Keratinocyte (primary cell): Measurements from ENCODE around the gene LRRIQ3. TPM values are rescaled to one million over a fixed set of nuclear protein-coding genes. Genes with fewer than 3 reads are reported as not detected.

Experiments
- DNase-seq: peaks from one replicate; pipeline ENCODE4 v3.0.0-alpha.2; 2011; ENCODE audit warnings: low read depth, missing footprints, low spot score
- FAIRE-seq: peaks from 2 replicates; lab custom pipeline; 2011; peaks lifted over from hg19 to GRCh38; lab: Jason Lieb, UNC
- H2AFZ ChIP-seq: 2 replicates; pipeline ENCODE4 v1.6.0; 2012; ENCODE audit warnings: low read length, control low read depth, inconsistent platforms; ENCODE audit not compliant: control insufficient read depth
- H3K27ac ChIP-seq: 2 replicates; pipeline ENCODE4 v1.5.1; 2011; ENCODE audit warnings: low read length; ENCODE audit not compliant: control insufficient read depth, insufficient read depth
- H3K27me3 ChIP-seq: 3 replicates; pipeline ENCODE4 v1.6.0; 2011; ENCODE audit warnings: low read length; ENCODE audit not compliant: control insufficient read depth, insufficient read depth; ENCODE audit errors: extremely low read depth
- H3K36me3 ChIP-seq, 2 experiments: 2 replicates in 1 of 2; 3 replicates in 1 of 2; pipeline ENCODE4 v1.5.1; 2011; ENCODE audit warnings: low read length in 2 of 2, mild to moderate bottlenecking in 1 of 2; ENCODE audit not compliant: control insufficient read depth in 2 of 2, insufficient read depth in 2 of 2; ENCODE audit errors: extremely low read depth in 1 of 2
- H3K4me1 ChIP-seq: 3 replicates; pipeline ENCODE4 v1.5.1; 2011; ENCODE audit warnings: low read length; ENCODE audit not compliant: control insufficient read depth, insufficient read depth; ENCODE audit errors: extremely low read depth
- H3K4me2 ChIP-seq: 3 replicates; pipeline ENCODE4 v1.6.0; 2011; ENCODE audit warnings: low read depth, low read length; ENCODE audit not compliant: control insufficient read depth, insufficient read depth; ENCODE audit errors: extremely low read depth
- H3K4me3 ChIP-seq, 3 experiments: fragments of 200-600 bp in 1 of 3; sonication (generic) in 1 of 3; 2 replicates in 2 of 3; 3 replicates in 1 of 3; pipeline ENCODE4 v1.5.1; 2011 to 2016; ENCODE audit warnings: low read length in 3 of 3, mild to moderate bottlenecking in 3 of 3, control low read depth in 2 of 3, inconsistent platforms in 1 of 3, low read depth in 1 of 3, mixed read lengths in 1 of 3, mixed run types in 1 of 3, moderate library complexity in 1 of 3; ENCODE audit not compliant: control insufficient read depth in 2 of 3, insufficient read depth in 2 of 3; ENCODE audit errors: extremely low read depth in 1 of 3
- H3K79me2 ChIP-seq: 2 replicates; pipeline ENCODE4 v1.6.0; 2012; ENCODE audit warnings: low read length; ENCODE audit not compliant: control insufficient read depth, insufficient read depth
- H3K9ac ChIP-seq: 3 replicates; pipeline ENCODE4 v1.6.0; 2011; ENCODE audit warnings: low read length; ENCODE audit not compliant: control insufficient read depth, insufficient read depth; ENCODE audit errors: extremely low read depth
- H3K9me1 ChIP-seq: 3 replicates; pipeline ENCODE4 v1.6.0; 2011; ENCODE audit warnings: low read length; ENCODE audit not compliant: control insufficient read depth, insufficient read depth; ENCODE audit errors: extremely low read depth
- H3K9me3 ChIP-seq: 2 replicates; pipeline ENCODE4 v1.5.1; 2012; ENCODE audit warnings: low read depth, low read length; ENCODE audit not compliant: control insufficient read depth
- H4K20me1 ChIP-seq: 3 replicates; pipeline ENCODE4 v1.6.0; 2011; ENCODE audit warnings: low read length; ENCODE audit not compliant: control insufficient read depth, insufficient read depth; ENCODE audit errors: extremely low read depth
- CTCF ChIP-seq, 3 experiments: IDR thresholded peaks in 1 of 3; conservative IDR thresholded peaks in 1 of 3; optimal IDR thresholded peaks in 1 of 3; 2 replicates in 2 of 3; 3 replicates in 1 of 3; pipeline versions ENCODE3 to v1.5.1; 2011; ENCODE audit warnings: low read length in 3 of 3, mild to moderate bottlenecking in 3 of 3, moderate library complexity in 2 of 3, control low read depth in 1 of 3, inconsistent platforms in 1 of 3; ENCODE audit not compliant: insufficient read depth in 2 of 3; ENCODE audit errors: extremely low read depth in 1 of 3
- EZH2 ChIP-seq: IDR thresholded peaks from one replicate; pipeline ENCODE4 v1.6.1; 2012; ENCODE audit warnings: inconsistent platforms, mild to moderate bottlenecking, low read length, moderate library complexity
- dilution Hi-C: fragments of 300-500 bp; cut with MboI; formaldehyde crosslinking; loops from one replicate; pipeline ENCODE4 v1.7.0; 2020; ENCODE audit warnings: low sequenced_read_pairs; ENCODE audit not compliant: extremely low pct_ligation_motif_present
- polyA plus RNA-seq, 5 experiments: library from polyadenylated mRNA; depleted of rRNA in 3 of 5; stranded (reverse) in 3 of 5; stranded (forward) in 1 of 5; unstranded in 1 of 5; fragments of >200 nt; gene quantifications; 1 replicate in 1 of 5; 2 replicates in 3 of 5; 3 replicates in 1 of 5; pipeline versions ENCODE4 v1.2.1 to v1.2.3, GENCODE V29; 2011 to 2012; ENCODE audit warnings: missing spikeins in 2 of 5, low read depth in 1 of 5, low replicate concordance in 1 of 5

The LRRIQ3 gene
- polyA plus RNA-seq, 1 donor (not counting 4 experiments of a cell fraction or from before 2014, with no cell fraction given): 1.8 TPM

DNA sequence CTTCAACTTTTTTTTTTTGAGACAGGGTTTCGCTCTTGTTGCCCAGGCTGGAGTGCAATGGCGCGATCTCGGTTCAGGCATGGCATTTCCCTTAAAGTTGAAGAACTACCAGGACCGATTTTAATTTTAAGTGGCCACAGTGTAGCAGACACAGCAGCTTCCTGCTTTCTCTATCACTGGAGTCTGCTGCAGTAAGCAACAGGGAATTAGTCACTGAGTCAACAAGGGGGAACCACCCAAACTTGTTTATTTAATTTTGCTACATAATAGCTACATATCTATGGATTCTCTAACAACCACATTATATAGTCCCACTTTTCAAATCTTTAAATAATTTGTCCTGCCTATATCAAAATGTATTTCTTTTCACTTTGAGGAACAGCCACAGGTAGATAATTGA lies 24.7 kb upstream of the LRRIQ3 start:
- no peaks in the 10 kb centered on the region for H3K4me1 ChIP-seq
- no peak for FAIRE-seq
- H3K27me3 ChIP-seq: no peaks in the 10 kb centered on the region
- H3K9me3 ChIP-seq: no peaks in the 10 kb centered on the region
- H2AFZ ChIP-seq: no peak overlapping the region
- no peaks in the 10 kb centered on the region for H4K20me1 ChIP-seq
- no peak for DNase-seq
- no peaks in the 10 kb centered on the region for H3K9me1 ChIP-seq
- H3K4me3 ChIP-seq: no peak overlapping the region
- no peak overlapping the region for H3K9ac ChIP-seq
- no peak for TF ChIP-seq CTCF (optimal IDR thresholded peaks at IDR 0.05 in 1 of 3, IDR thresholded peaks at IDR 0.05 in 1 of 3, conservative IDR thresholded peaks at IDR 0.05 in 1 of 3; ENCODE audit: extremely low read depth in 1 of 3, insufficient read depth in 2 of 3, low read length in 3 of 3)
- no peak for TF ChIP-seq EZH2
- H3K79me2 ChIP-seq: no peaks in the 10 kb centered on the region
- H3K36me3 ChIP-seq: no peaks in the 10 kb centered on the region
- H3K27ac ChIP-seq: no peak overlapping the region
- dilution Hi-C loops: no loop called here
- H3K4me2 ChIP-seq: no peak overlapping the region

GRCh38 chr1:74215229-74215628 lies 17.3 kb upstream of the LRRIQ3 start:
- no peak for TF ChIP-seq CTCF (optimal IDR thresholded peaks at IDR 0.05 in 1 of 3, IDR thresholded peaks at IDR 0.05 in 1 of 3, conservative IDR thresholded peaks at IDR 0.05 in 1 of 3; ENCODE audit: extremely low read depth in 1 of 3, insufficient read depth in 2 of 3, low read length in 3 of 3)
- TF ChIP-seq EZH2: no peak
- H3K4me2 ChIP-seq: no peak overlapping the region
- H3K36me3 ChIP-seq: no peaks in the 10 kb centered on the region
- no peak overlapping the region for H3K9ac ChIP-seq
- H3K27ac ChIP-seq: no peak overlapping the region
- H3K9me1 ChIP-seq: no peaks in the 10 kb centered on the region
- H2AFZ ChIP-seq: no peak overlapping the region
- H3K4me3 ChIP-seq: no peak overlapping the region
- FAIRE-seq (no peak), DNase-seq (no peak)
- dilution Hi-C loops: no loop called here
- H3K79me2 ChIP-seq: no peaks in the 10 kb centered on the region
- no peaks in the 10 kb centered on the region for H3K27me3 ChIP-seq
- no peaks in the 10 kb centered on the region for H3K9me3 ChIP-seq
- no peaks in the 10 kb centered on the region for H4K20me1 ChIP-seq
- H3K4me1 ChIP-seq: no peaks in the 10 kb centered on the region
